GM12878 (cell line): ENCODE results near the gene TUBB1. TPM values are rescaled to one million over a fixed set of nuclear protein-coding genes. Genes with fewer than 3 reads are reported as not detected.

Source experiments
- ATAC-seq: fragments of 200-7000 bp; cut with Tn5 transposase; 3 replicates; pipeline ENCODE4 v1.9.1; 2020; ENCODE audit warnings: mild to moderate bottlenecking, moderate library complexity
- BruUV-seq: library from RNA; stranded (reverse); fragments of 400-500 nt; replicated peaks from 2 replicates; lab custom pipeline; 2021; lab: Mats Ljungman, UMichigan
- CTCF ChIA-PET: fragments of 300-600 bp; sonication (Branson Sonifier 250); formaldehyde crosslinking; extraction: SDS; loops from one replicate; lab custom pipeline; 2021; ENCODE audit warnings: inconsistent platforms; lab: Yijun Ruan, JAX
- POLR2A ChIA-PET: fragments of 350-600 bp; formaldehyde crosslinking; extraction: SDS; loops from one replicate; lab custom pipeline; 2021; ENCODE audit warnings: inconsistent platforms; lab: Charles Lee
- RAD21 ChIA-PET: fragments of 300-600 bp; sonication (Branson Sonifier 250); formaldehyde crosslinking; loops from one replicate; lab custom pipeline; 2023; ENCODE audit warnings: antibody characterized with exemption; ENCODE audit not compliant: unreplicated experiment; lab: Charles Lee
- SMC1A ChIA-PET: fragments of 300-600 bp; sonication (Branson Sonifier 250); formaldehyde crosslinking; loops from one replicate; lab custom pipeline; 2023; ENCODE audit not compliant: unreplicated experiment, uncharacterized antibody; lab: Charles Lee
- DNase-seq: peaks from one replicate; pipeline ENCODE4 v3.0.0-alpha.2; 2011; ENCODE audit warnings: low read depth, low spot score
- FAIRE-seq: peaks from 3 replicates; lab custom pipeline; 2011; peaks lifted over from hg19 to GRCh38; lab: Jason Lieb, UNC
- H2AFZ ChIP-seq: 2 replicates; pipeline ENCODE4 v1.6.0; 2011; ENCODE audit warnings: low read depth, low read length, control low read depth; ENCODE audit not compliant: control insufficient read depth
- H3K27ac ChIP-seq: 2 replicates; pipeline ENCODE4 v1.5.1; 2011; ENCODE audit warnings: control low read depth; ENCODE audit not compliant: control insufficient read depth, insufficient read depth
- H3K27me3 ChIP-seq, 2 experiments: replicated peaks in 1 of 2; 2 replicates each; pipeline versions ENCODE4 v1.6.0 to v1.6.1; 2011; ENCODE audit warnings: low read length in 1 of 2; ENCODE audit not compliant: control insufficient read depth in 2 of 2, insufficient read depth in 2 of 2
- H3K36me3 ChIP-seq, 2 experiments: 2 replicates each; pipeline ENCODE4 v1.5.1; 2011; ENCODE audit warnings: low read length in 1 of 2; ENCODE audit not compliant: control insufficient read depth in 2 of 2, insufficient read depth in 2 of 2
- H3K4me1 ChIP-seq: 2 replicates; pipeline ENCODE4 v1.6.1; 2011; ENCODE audit warnings: mild to moderate bottlenecking, low read length, moderate library complexity, mixed read lengths; ENCODE audit not compliant: control insufficient read depth, insufficient read depth
- H3K4me2 ChIP-seq: 2 replicates; pipeline ENCODE4 v1.6.0; 2011; ENCODE audit warnings: control low read depth; ENCODE audit not compliant: control insufficient read depth, insufficient read depth
- H3K4me3 ChIP-seq: fragments of 200-600 bp; sonication (generic); 2 replicates; pipeline ENCODE4 v1.5.1; 2016
- H3K79me2 ChIP-seq: 2 replicates; pipeline ENCODE4 v1.6.0; 2011; ENCODE audit warnings: low read length; ENCODE audit not compliant: control insufficient read depth, insufficient read depth
- H3K9ac ChIP-seq: 2 replicates; pipeline ENCODE4 v1.8.0; 2011; ENCODE audit warnings: low read length, control low read depth, mixed read lengths; ENCODE audit not compliant: control insufficient read depth, insufficient read depth
- H3K9me3 ChIP-seq: replicated peaks from 3 replicates; pipeline ENCODE4 v1.5.1; 2011; ENCODE audit warnings: mild to moderate bottlenecking, low read length; ENCODE audit not compliant: control insufficient read depth, insufficient read depth
- H4K20me1 ChIP-seq: 2 replicates; pipeline ENCODE4 v1.6.0; 2011; ENCODE audit not compliant: control insufficient read depth, insufficient read depth
- BHLHE40 ChIP-seq, 2 experiments: fragments of 450-650 bp in 1 of 2; IDR thresholded peaks; 2 replicates each; pipeline ENCODE4 v1.6.1; 2011 to 2017; ENCODE audit warnings: low read depth in 2 of 2, borderline replicate concordance in 1 of 2, improper control_type of control experiment in 1 of 2, low read length in 1 of 2, mild to moderate bottlenecking in 1 of 2
- LARP7 ChIP-seq: fragments of 450-650 bp; IDR thresholded peaks from 2 replicates; pipeline ENCODE4 v1.6.1; 2017; ENCODE audit warnings: mild to moderate bottlenecking
- REST ChIP-seq: IDR thresholded peaks from 2 replicates; pipeline ENCODE4 v1.6.1; 2012; ENCODE audit warnings: mild to moderate bottlenecking, low read depth, low read length
- WGBS: methylation state at CpG from one replicate; pipeline ENCODE4 v1.1.6; 2016; ENCODE audit warnings: low lambda C conversion rate; ENCODE audit not compliant: insufficient replicate concordance, insufficient coverage; ENCODE audit errors: missing lambda C conversion rate; 5-methylcytosine and 5-hydroxymethylcytosine counted together
- in situ Hi-C: fragments of 300-500 bp; cut with MboI; formaldehyde crosslinking; loops from 9 replicates; pipeline ENCODE4 v1.14.3; 2018; ENCODE audit warnings: mixed read lengths
- intact Hi-C: fragments of 100-400 bp; cut with micrococcal nuclease; formaldehyde crosslinking; loops from one replicate; pipeline ENCODE4 v1.14.2; 2022; ENCODE audit not compliant: unreplicated experiment
- polyA plus RNA-seq, 11 experiments: library from polyadenylated mRNA; depleted of rRNA in 4 of 11; unstranded in 6 of 11; stranded (reverse) in 5 of 11; fragments of >200 nt; fragmentation: Nextera tagmentation in 4 of 11; fragmentation: Illumina TruSeq in 1 of 11; extraction: Ambion mirVana in 4 of 11; extraction: Trizol in 1 of 11; gene quantifications; 1 replicate in 1 of 11; 2 replicates in 10 of 11; pipeline versions ENCODE4 v1.2.1 to v1.2.3, GENCODE V29; 2011 to 2016; ENCODE audit warnings: inconsistent platforms in 2 of 11, missing spikeins in 2 of 11, low read depth in 1 of 11
- total RNA-seq, 4 experiments: library from RNA; depleted of rRNA in 3 of 4; stranded (reverse); fragments of >200 nt in 3 of 4; fragmentation: Illumina TruSeq in 1 of 4; extraction: Trizol in 1 of 4; gene quantifications; 2 replicates each; pipeline versions ENCODE4 v1.2.1 to v1.2.3, GENCODE V29; 2013 to 2021
- TF ChIP-seq, protein P1 (sequence below): fragments of 450-650 bp; IDR thresholded peaks from 2 replicates; pipeline ENCODE4 v1.6.1; 2016; ENCODE audit warnings: mild to moderate bottlenecking

The TUBB1 gene
- total and polyA plus RNA-seq, 10 of the 15 experiments (the other 5 are each of a cell fraction or from before 2014, with no cell fraction given): 0.02 to 0.20 (median 0.06) TPM; not detected in 3

DNA sequence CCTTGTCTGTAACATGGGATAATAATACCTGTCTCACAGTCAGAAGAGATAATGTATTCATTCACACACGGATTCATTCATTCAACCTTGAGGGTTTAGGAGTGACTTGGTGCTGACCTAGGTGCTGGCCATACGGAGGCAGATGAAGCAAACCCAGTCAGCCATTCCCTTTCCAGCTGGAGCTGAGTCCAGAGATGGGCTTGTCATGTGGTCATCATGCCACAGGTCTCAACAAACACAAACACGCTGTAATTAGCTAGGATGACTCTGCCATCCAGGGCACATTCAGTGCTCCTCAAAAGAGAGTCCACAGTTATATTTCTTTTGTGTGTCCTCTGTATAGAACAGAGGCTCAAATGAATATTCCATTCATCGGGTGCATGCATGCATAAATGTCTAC lies 42.9 kb downstream of the TUBB1 start:
- intact Hi-C loops: no loop called here
- no peaks in the 10 kb centered on the region; a peak in 1 of 4 replicates for H3K27me3 ChIP-seq
- RAD21 ChIA-PET: no interaction called here
- no TSS peak for BruUV-seq
- TF ChIP-seq LARP7 (no peak), REST (peak; percentile 43; the same call in 1 of the 2 replicates), BHLHE40 (IDR thresholded peaks at IDR 0.05; ENCODE audit: borderline replicate concordance in 1 of 2, low read depth in 2 of 2, low read length in 1 of 2) (no peak)
- TF ChIP-seq, protein P1, sequence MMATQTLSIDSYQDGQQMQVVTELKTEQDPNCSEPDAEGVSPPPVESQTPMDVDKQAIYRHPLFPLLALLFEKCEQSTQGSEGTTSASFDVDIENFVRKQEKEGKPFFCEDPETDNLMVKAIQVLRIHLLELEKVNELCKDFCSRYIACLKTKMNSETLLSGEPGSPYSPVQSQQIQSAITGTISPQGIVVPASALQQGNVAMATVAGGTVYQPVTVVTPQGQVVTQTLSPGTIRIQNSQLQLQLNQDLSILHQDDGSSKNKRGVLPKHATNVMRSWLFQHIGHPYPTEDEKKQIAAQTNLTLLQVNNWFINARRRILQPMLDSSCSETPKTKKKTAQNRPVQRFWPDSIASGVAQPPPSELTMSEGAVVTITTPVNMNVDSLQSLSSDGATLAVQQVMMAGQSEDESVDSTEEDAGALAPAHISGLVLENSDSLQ: no peak
- TF ChIP-seq, all 136 proteins: peak for 1
- WGBS: 34% methylated on average over 4 of the region's 4 CpGs
- Histone ChIP-seq H3K4me1 (no peaks in the 10 kb centered on the region), H3K4me2 (no peak overlapping the region), H3K36me3 (no peaks in the 10 kb centered on the region), H3K79me2 (no peaks in the 10 kb centered on the region), H3K9me3 (no peaks in the 10 kb centered on the region), H3K4me3 (no peak overlapping the region), H2AFZ (no peak overlapping the region), H3K9ac (no peak overlapping the region), H3K27ac (no peak overlapping the region), H4K20me1 (no peaks in the 10 kb centered on the region)
- ChIA-PET POLR2A (no interaction called here), CTCF (no interaction called here), SMC1A (no interaction called here)
- ATAC-seq (no peak), DNase-seq (no peak), FAIRE-seq (no peak)
- in situ Hi-C loops: no loop called here
